Ramos (cell line): ENCODE measurements around the gene ATXN7.

Source experiments
- in situ Hi-C: fragments of 300-500 bp; cut with MboI; formaldehyde crosslinking; loops from one replicate; pipeline ENCODE4 v1.14.3; 2022; ENCODE audit warnings: low sequenced_read_pairs; ENCODE audit not compliant: unreplicated experiment

ATXN7 gene

GRCh38 chr3:64037084-64037483, 173.4 kb downstream of the ATXN7 start:
- in situ Hi-C loops = loop anchor here (10.0 kb wide), 1 partner anchor 358 kb away; no protein-coding TSS in a partner anchor

- in situ Hi-C loops = loop anchor here (10.0 kb wide), 1 partner anchor 356 kb away; no protein-coding TSS in a partner anchor
Observed at GRCh38 chr3:64038253-64038767, 174.6 kb downstream of the ATXN7 start.

- in situ Hi-C loops = loop anchor here (10.0 kb wide), 1 partner anchor 355 kb away; no protein-coding TSS in a partner anchor
Observed at GRCh38 chr3:64039332-64039731, 175.7 kb downstream of the ATXN7 start.

GRCh38 chr3:64039981-64040733, 176.5 kb downstream of the ATXN7 start:
- in situ Hi-C loops = loop anchor here (10.0 kb wide), 1 partner anchor 355 kb away; no protein-coding TSS in a partner anchor

GRCh38 chr3:64042952-64043351, 179.3 kb downstream of the ATXN7 start:
- in situ Hi-C loops = no loop called here

GRCh38 chr3:64046592-64046991, 182.9 kb downstream of the ATXN7 start:
- in situ Hi-C loops = no loop called here

GRCh38 chr3:64046996-64047594, 183.4 kb downstream of the ATXN7 start:
- in situ Hi-C loops = no loop called here

DNA sequence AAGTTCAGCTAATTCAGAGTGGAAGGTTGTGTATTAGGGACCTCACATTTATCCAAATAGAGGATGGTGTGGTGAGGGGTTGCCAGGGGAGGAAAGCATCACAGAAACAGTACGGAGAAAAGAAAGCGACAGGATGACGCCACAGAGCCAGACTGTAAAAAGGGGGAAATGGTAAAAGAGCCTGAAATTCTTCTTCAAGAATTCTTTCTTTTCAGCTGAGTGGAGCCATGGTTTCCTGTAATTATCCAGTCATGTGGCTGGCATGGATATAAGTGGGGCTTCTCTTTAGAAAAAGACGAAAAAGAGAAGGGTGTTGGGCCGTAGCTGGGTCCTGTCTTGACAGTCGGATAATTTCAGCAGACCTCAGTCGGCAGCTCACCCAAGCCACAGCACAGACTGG, 184.1 kb downstream of the ATXN7 start:
- in situ Hi-C loops = no loop called here

DNA sequence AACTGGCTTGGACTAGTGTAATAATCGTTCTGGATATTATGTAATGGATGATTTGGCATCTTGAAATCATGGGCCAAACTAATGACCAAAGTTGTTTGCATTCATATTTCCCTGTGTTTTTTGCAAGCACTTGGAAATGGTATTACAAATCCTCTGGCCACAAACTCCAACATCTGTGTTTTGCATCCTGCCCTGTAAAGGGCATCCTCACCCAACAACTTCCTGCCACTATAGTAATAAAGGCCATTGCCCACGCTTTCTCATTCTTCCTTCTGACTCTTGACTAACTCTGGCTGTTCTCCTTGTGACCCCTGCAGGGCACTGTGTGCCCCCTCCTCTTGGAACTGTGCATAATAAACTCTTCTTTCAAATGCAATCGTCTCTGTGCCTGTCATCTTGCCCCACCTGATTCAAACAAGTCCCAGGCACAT, 185.0 kb downstream of the ATXN7 start:
- in situ Hi-C loops = no loop called here

- in situ Hi-C loops = no loop called here
Observed at GRCh38 chr3:64049136-64049535, 185.5 kb downstream of the ATXN7 start.

DNA sequence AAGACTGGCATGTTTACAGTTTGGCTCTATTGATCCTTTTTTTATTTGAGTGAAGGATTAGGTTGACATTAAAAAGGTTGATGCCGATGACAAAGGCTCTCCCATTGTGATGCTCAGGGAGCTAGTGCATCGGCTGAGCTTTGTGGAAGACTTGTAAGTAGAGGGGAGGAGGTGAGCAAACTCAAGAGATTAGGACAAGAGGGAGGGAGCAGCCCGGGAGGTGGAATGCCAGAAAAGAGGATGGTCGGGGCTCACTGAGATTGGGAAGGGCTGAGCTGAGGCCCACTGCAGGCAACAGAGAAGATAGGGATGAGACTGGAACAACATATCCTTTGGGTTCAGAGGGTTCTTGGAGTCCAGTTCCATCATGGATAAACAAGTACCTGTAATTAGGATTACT, 186.2 kb downstream of the ATXN7 start:
- in situ Hi-C loops = no loop called here
